Measurements from ENCODE around the gene NAA30.
"Not testable (repeated sequence)": the region's sequence is repeated elsewhere in the genome, so short reads cannot be mapped to it uniquely, and the experiment has no call there.

DNA sequence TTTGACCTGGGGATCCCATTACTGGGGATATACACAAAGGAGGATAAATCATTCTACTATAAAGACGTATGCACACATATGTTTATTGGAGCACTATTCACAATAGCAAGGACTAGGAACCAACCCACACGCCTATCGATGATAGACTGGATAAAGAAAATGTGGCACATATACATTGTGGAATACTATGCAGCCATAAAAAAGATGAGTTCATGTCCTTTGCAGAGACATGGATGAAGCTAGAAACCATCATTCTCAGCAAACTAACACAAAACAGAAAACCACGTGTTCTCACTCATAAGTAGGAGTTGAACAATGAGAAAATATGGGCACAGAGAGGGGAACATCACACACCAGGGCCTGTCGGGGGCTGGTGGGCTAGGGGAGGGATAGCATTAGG lies 20.2 kb upstream of the NAA30 start:
- TF ChIP-seq, protein P1, sequence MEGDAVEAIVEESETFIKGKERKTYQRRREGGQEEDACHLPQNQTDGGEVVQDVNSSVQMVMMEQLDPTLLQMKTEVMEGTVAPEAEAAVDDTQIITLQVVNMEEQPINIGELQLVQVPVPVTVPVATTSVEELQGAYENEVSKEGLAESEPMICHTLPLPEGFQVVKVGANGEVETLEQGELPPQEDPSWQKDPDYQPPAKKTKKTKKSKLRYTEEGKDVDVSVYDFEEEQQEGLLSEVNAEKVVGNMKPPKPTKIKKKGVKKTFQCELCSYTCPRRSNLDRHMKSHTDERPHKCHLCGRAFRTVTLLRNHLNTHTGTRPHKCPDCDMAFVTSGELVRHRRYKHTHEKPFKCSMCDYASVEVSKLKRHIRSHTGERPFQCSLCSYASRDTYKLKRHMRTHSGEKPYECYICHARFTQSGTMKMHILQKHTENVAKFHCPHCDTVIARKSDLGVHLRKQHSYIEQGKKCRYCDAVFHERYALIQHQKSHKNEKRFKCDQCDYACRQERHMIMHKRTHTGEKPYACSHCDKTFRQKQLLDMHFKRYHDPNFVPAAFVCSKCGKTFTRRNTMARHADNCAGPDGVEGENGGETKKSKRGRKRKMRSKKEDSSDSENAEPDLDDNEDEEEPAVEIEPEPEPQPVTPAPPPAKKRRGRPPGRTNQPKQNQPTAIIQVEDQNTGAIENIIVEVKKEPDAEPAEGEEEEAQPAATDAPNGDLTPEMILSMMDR (IDR thresholded peaks at IDR 0.05; ENCODE audit: insufficient read depth, low read length) = not testable (repeated sequence)
- TF ChIP-seq, protein P2, sequence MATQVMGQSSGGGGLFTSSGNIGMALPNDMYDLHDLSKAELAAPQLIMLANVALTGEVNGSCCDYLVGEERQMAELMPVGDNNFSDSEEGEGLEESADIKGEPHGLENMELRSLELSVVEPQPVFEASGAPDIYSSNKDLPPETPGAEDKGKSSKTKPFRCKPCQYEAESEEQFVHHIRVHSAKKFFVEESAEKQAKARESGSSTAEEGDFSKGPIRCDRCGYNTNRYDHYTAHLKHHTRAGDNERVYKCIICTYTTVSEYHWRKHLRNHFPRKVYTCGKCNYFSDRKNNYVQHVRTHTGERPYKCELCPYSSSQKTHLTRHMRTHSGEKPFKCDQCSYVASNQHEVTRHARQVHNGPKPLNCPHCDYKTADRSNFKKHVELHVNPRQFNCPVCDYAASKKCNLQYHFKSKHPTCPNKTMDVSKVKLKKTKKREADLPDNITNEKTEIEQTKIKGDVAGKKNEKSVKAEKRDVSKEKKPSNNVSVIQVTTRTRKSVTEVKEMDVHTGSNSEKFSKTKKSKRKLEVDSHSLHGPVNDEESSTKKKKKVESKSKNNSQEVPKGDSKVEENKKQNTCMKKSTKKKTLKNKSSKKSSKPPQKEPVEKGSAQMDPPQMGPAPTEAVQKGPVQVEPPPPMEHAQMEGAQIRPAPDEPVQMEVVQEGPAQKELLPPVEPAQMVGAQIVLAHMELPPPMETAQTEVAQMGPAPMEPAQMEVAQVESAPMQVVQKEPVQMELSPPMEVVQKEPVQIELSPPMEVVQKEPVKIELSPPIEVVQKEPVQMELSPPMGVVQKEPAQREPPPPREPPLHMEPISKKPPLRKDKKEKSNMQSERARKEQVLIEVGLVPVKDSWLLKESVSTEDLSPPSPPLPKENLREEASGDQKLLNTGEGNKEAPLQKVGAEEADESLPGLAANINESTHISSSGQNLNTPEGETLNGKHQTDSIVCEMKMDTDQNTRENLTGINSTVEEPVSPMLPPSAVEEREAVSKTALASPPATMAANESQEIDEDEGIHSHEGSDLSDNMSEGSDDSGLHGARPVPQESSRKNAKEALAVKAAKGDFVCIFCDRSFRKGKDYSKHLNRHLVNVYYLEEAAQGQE (IDR thresholded peaks at IDR 0.05; ENCODE audit: insufficient replicate concordance, low read depth) = not testable (repeated sequence)
- TF ChIP-seq POLR2AphosphoS5, GABPA (IDR thresholded peaks at IDR 0.05; ENCODE audit: low read depth): not testable (repeated sequence)
